ENCODE results near the gene TDRD5.

DNA sequence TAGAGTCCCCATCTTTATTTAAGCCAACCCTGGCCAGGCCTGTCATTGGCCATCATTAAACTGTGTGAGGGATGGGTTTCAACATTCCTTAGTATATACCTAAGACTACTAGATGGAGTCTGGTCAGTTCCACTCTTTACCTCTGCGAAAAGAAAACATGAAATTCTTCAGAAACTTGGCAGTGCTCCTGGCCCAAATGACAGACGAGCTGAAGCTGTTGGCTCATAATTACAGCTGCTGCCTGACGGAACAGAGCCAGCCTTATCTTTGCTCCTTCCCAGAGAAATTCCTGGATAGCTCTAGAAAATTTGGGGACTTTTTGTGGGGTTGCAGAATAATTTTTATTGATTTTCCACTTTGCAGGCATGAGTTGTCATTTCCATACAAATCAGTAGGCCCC lies 46.3 kb upstream of the TDRD5 start:
- TF ChIP-seq, protein P1, sequence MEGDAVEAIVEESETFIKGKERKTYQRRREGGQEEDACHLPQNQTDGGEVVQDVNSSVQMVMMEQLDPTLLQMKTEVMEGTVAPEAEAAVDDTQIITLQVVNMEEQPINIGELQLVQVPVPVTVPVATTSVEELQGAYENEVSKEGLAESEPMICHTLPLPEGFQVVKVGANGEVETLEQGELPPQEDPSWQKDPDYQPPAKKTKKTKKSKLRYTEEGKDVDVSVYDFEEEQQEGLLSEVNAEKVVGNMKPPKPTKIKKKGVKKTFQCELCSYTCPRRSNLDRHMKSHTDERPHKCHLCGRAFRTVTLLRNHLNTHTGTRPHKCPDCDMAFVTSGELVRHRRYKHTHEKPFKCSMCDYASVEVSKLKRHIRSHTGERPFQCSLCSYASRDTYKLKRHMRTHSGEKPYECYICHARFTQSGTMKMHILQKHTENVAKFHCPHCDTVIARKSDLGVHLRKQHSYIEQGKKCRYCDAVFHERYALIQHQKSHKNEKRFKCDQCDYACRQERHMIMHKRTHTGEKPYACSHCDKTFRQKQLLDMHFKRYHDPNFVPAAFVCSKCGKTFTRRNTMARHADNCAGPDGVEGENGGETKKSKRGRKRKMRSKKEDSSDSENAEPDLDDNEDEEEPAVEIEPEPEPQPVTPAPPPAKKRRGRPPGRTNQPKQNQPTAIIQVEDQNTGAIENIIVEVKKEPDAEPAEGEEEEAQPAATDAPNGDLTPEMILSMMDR (IDR thresholded peaks at IDR 0.05), result no peak
- TF ChIP-seq POLR2A (IDR thresholded peaks at IDR 0.05), result no peak
